Neural progenitor cell (in vitro differentiated cells): ENCODE results near the gene FRMPD4. TPM values are rescaled to one million over a fixed set of nuclear protein-coding genes. Genes with fewer than 3 reads are reported as not detected.

Source experiments
- DNase-seq: peaks from one replicate; pipeline ENCODE4 v3.0.0-alpha.2; 2016; ENCODE audit warnings: low spot score
- H2AFZ ChIP-seq: fragments of 200-600 bp; sonication (generic); replicated peaks from 2 replicates; pipeline ENCODE4 v1.6.1; 2016; ENCODE audit warnings: antibody characterized with exemption
- H3F3A ChIP-seq: fragments of 200-600 bp; sonication (generic); 2 replicates; pipeline ENCODE4 v1.6.1; 2016; ENCODE audit warnings: antibody characterized with exemption, low read depth
- H3K27ac ChIP-seq: fragments of 200-600 bp; sonication (generic); 2 replicates; pipeline ENCODE4 v1.5.1; 2016; ENCODE audit warnings: mild to moderate bottlenecking
- H3K27me3 ChIP-seq: fragments of 200-600 bp; sonication (generic); 2 replicates; pipeline ENCODE4 v1.6.1; 2016; ENCODE audit warnings: mild to moderate bottlenecking, moderate library complexity
- H3K36me3 ChIP-seq: fragments of 200-600 bp; sonication (generic); 2 replicates; pipeline ENCODE4 v1.5.1; 2016
- H3K4me1 ChIP-seq: fragments of 200-600 bp; sonication (generic); 2 replicates; pipeline ENCODE4 v1.6.1; 2016; ENCODE audit warnings: mixed run types
- H3K4me2 ChIP-seq: fragments of 200-600 bp; sonication (generic); 2 replicates; pipeline ENCODE4 v1.6.1; 2016
- H3K4me3 ChIP-seq: fragments of 200-600 bp; sonication (generic); 2 replicates; pipeline ENCODE4 v1.5.1; 2016
- H3K79me2 ChIP-seq: fragments of 200-600 bp; sonication (generic); 2 replicates; pipeline ENCODE4 v1.6.1; 2016; ENCODE audit warnings: low read depth
- H3K9ac ChIP-seq: fragments of 200-600 bp; sonication (generic); 2 replicates; pipeline ENCODE4 v1.6.1; 2016
- H3K9me3 ChIP-seq: fragments of 200-600 bp; sonication (generic); 2 replicates; pipeline ENCODE4 v1.5.1; 2016; ENCODE audit warnings: low read depth
- H4K20me1 ChIP-seq: fragments of 200-600 bp; sonication (generic); 2 replicates; pipeline ENCODE4 v1.6.1; 2016; ENCODE audit warnings: low read depth
- H3K27ac Mint-ChIP-seq: 3 replicates; pipeline ENCODE4 v1.8.0; 2021; ENCODE audit warnings: mixed read lengths
- H3K27me3 Mint-ChIP-seq: 2 replicates; pipeline ENCODE4 v1.8.0; 2022; ENCODE audit warnings: low read depth, mild to moderate bottlenecking, inconsistent platforms, moderate library complexity, mixed read lengths; ENCODE audit not compliant: insufficient read depth
- H3K36me3 Mint-ChIP-seq: 3 replicates; pipeline ENCODE4 v1.8.0; 2021; ENCODE audit warnings: mixed read lengths
- H3K4me1 Mint-ChIP-seq: 3 replicates; pipeline ENCODE4 v1.8.0; 2021; ENCODE audit warnings: mixed read lengths
- H3K4me3 Mint-ChIP-seq: 3 replicates; pipeline ENCODE4 v1.8.0; 2021; ENCODE audit warnings: mild to moderate bottlenecking, moderate library complexity, mixed read lengths
- H3K9me3 Mint-ChIP-seq: 3 replicates; pipeline ENCODE4 v1.8.0; 2020; ENCODE audit warnings: mixed read lengths
- CTCF ChIP-seq: fragments of 200-600 bp; sonication (generic); IDR thresholded peaks from 2 replicates; pipeline ENCODE4 v1.5.1; 2017; ENCODE audit warnings: antibody characterized with exemption, mild to moderate bottlenecking
- EZH2 ChIP-seq: fragments of 200-600 bp; sonication (generic); IDR thresholded peaks from 2 replicates; pipeline ENCODE4 v1.6.1; 2017; ENCODE audit warnings: antibody characterized with exemption, mild to moderate bottlenecking, moderate library complexity
- EZH2phosphoT487 ChIP-seq: fragments of 200-600 bp; sonication (generic); IDR thresholded peaks from 2 replicates; pipeline ENCODE4 v1.6.1; 2017; ENCODE audit warnings: antibody characterized with exemption
- total RNA-seq: library from RNA; depleted of rRNA; stranded (reverse); fragments of >200 nt; gene quantifications from 2 replicates; pipeline ENCODE4 v1.2.3, GENCODE V29; 2015; ENCODE audit warnings: low replicate concordance

FRMPD4 gene
- total RNA-seq, 1 donor from 2014 or later: not detected

DNA sequence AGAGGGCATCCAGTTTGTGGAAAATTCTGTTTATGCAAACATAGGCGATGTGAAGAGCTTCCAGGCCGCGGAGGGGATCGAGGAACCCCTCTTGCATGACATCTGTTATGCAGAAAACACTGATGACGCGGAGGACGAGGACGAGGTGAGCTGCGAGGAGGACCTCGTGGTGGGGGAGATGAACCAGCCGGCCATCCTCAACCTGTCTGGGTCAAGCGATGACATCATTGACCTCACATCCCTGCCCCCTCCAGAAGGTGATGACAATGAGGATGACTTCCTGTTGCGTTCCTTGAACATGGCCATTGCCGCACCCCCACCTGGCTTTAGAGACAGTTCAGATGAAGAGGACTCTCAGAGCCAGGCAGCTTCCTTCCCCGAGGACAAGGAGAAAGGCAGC, 578.3 kb downstream of the FRMPD4 start:
- H3K79me2 ChIP-seq: no peaks in the 10 kb centered on the region
- H3K4me1 Mint-ChIP-seq: no peaks in the 10 kb centered on the region
- H4K20me1 ChIP-seq: no peaks in the 10 kb centered on the region
- no peaks in the 10 kb centered on the region for H3K4me1 ChIP-seq
- no peak overlapping the region for H2AFZ ChIP-seq
- no peak overlapping the region for H3K27ac ChIP-seq
- H3K36me3 Mint-ChIP-seq: no peaks in the 10 kb centered on the region
- H3K9ac ChIP-seq: no peak overlapping the region
- H3K4me3 Mint-ChIP-seq: no peak overlapping the region
- no peak overlapping the region for H3K4me2 ChIP-seq
- H3K9me3 Mint-ChIP-seq: peaks cover 3% of the 10 kb centered on the region
- no peaks in the 10 kb centered on the region for H3K36me3 ChIP-seq
- H3K9me3 ChIP-seq: no peaks in the 10 kb centered on the region
- no peaks in the 10 kb centered on the region for H3F3A ChIP-seq
- H3K27me3 Mint-ChIP-seq: peaks cover 7% of the 10 kb centered on the region
- H3K27ac Mint-ChIP-seq: no peak overlapping the region
- no peak for DNase-seq
- no peaks in the 10 kb centered on the region for H3K27me3 ChIP-seq
- TF ChIP-seq EZH2 (no peak), EZH2phosphoT487 (no peak), CTCF (no peak)
- H3K4me3 ChIP-seq: no peak overlapping the region

DNA sequence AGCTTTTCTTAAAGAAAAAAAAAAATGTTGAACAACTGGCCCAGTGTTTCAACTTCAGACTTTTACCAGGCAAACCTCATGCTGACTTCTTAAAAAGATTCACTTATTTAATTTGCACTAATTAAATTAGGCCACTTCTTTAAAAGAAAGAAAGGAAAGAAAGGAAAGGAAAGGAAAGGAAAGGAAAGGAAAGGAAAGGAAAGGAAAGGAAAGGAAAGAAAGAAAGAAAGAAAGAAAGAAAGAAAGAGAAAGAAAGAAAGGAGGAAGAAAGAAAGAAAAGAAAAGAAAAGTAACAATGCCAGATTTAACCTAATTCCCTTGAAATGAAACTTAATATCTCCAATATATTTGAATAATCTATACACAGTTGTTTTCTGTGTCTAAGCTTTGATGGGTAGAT, 581.6 kb downstream of the FRMPD4 start:
- Histone ChIP-seq H4K20me1 (no peaks in the 10 kb centered on the region), H3K27me3 (no peaks in the 10 kb centered on the region), H3F3A (no peaks in the 10 kb centered on the region), H3K79me2 (no peaks in the 10 kb centered on the region), H3K9me3 (no peaks in the 10 kb centered on the region), H3K4me1 (no peaks in the 10 kb centered on the region), H2AFZ (no peak overlapping the region), H3K4me3 (no peak overlapping the region), H3K27ac (no peak overlapping the region), H3K36me3 (no peaks in the 10 kb centered on the region), H3K9ac (no peak overlapping the region), H3K4me2 (no peak overlapping the region)
- Mint-ChIP-seq H3K27ac (no peak overlapping the region), H3K9me3 (peaks cover 3% of the 10 kb centered on the region), H3K4me3 (no peak overlapping the region), H3K27me3 (peaks cover 7% of the 10 kb centered on the region), H3K4me1 (no peaks in the 10 kb centered on the region), H3K36me3 (no peaks in the 10 kb centered on the region)
- TF ChIP-seq CTCF (no peak), EZH2phosphoT487 (no peak), EZH2 (no peak)
- no peak for DNase-seq

- no peaks in the 10 kb centered on the region for H3K36me3 ChIP-seq
- no peaks in the 10 kb centered on the region for H3K9me3 ChIP-seq
- no peaks in the 10 kb centered on the region for H3K79me2 ChIP-seq
- H3K4me2 ChIP-seq: no peak overlapping the region
- no peaks in the 10 kb centered on the region for H3F3A ChIP-seq
- no peak overlapping the region for H3K4me3 ChIP-seq
- H3K36me3 Mint-ChIP-seq: no peaks in the 10 kb centered on the region
- no peaks in the 10 kb centered on the region for H3K4me1 ChIP-seq
- TF ChIP-seq EZH2phosphoT487 (no peak), CTCF (no peak), EZH2 (no peak)
- no peak overlapping the region for H2AFZ ChIP-seq
- H3K27ac Mint-ChIP-seq: no peak overlapping the region
- DNase-seq: peak; percentile 53
- no peaks in the 10 kb centered on the region for H4K20me1 ChIP-seq
- no peaks in the 10 kb centered on the region for H3K27me3 ChIP-seq
- no peak overlapping the region for H3K27ac ChIP-seq
- H3K27me3 Mint-ChIP-seq: peaks cover 7% of the 10 kb centered on the region
- H3K4me3 Mint-ChIP-seq: no peak overlapping the region
- no peaks in the 10 kb centered on the region for H3K4me1 Mint-ChIP-seq
- no peak overlapping the region for H3K9ac ChIP-seq
- H3K9me3 Mint-ChIP-seq: peaks cover 2% of the 10 kb centered on the region
Measured at GRCh38 chrX:12721042-12721441, 582.8 kb downstream of the FRMPD4 start.

- DNase-seq: no peak
- H3K27ac Mint-ChIP-seq: no peak overlapping the region
- no peaks in the 10 kb centered on the region for H3K27me3 ChIP-seq
- H3K4me3 ChIP-seq: no peak overlapping the region
- H3K9ac ChIP-seq: no peak overlapping the region
- no peaks in the 10 kb centered on the region for H3K4me1 Mint-ChIP-seq
- H3K36me3 ChIP-seq: no peaks in the 10 kb centered on the region
- peaks cover 2% of the 10 kb centered on the region for H3K9me3 Mint-ChIP-seq
- TF ChIP-seq CTCF (no peak), EZH2 (no peak), EZH2phosphoT487 (no peak)
- no peaks in the 10 kb centered on the region for H3F3A ChIP-seq
- H3K27ac ChIP-seq: no peak overlapping the region
- H3K4me3 Mint-ChIP-seq: no peak overlapping the region
- peaks cover 7% of the 10 kb centered on the region for H3K27me3 Mint-ChIP-seq
- H3K9me3 ChIP-seq: no peaks in the 10 kb centered on the region
- no peaks in the 10 kb centered on the region for H3K4me1 ChIP-seq
- no peaks in the 10 kb centered on the region for H4K20me1 ChIP-seq
- H3K79me2 ChIP-seq: no peaks in the 10 kb centered on the region
- no peaks in the 10 kb centered on the region for H3K36me3 Mint-ChIP-seq
- H3K4me2 ChIP-seq: no peak overlapping the region
- no peak overlapping the region for H2AFZ ChIP-seq
Measured at GRCh38 chrX:12722314-12722713, 584.0 kb downstream of the FRMPD4 start.
